Anterior cingulate cortex (tissue), 58 donors: ENCODE data around the gene BCL11A.

Source experiments
- DNase-seq, 58 donors: peaks; one replicate each; lab custom pipeline; 2025; lab: John Stamatoyannopoulos, UW

The BCL11A gene

DNA sequence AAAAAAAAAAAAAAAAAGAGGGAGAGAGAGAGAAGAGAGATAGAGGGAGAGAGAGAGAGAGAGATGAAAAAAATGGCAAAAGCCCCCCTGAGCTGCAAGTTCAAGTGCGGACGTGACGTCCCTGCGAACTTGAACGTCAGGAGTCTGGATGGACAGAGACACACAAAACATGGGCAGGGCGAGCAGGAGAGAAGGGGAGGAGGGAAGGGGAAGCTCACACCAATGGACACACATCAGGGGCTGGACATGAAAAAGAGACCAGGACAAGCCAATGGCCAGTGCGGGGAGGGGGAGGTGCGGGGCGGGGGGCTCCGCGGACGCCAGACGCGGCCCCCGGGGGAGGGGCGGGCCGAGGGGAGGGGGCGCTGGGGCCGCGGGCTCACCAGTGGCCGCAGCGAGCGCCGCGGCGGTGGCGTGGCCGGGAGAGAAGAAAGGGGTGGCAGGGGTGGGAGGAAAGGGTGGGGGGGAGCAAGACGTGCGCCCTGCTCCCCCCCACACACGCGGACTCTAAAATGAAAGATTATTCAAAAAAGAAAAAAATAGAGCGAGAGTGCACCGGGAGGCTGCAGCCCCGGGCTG is at the start of gene BCL11A:
TSS of gene BCL11A (minus strand) at position 160 of the 579 bp plus-strand sequence. CDS start 384 bp downstream, outside the sequence.
- peak in 20 of 58 donors; percentile 10 to 51 (median 38) for DNase-seq

DNA sequence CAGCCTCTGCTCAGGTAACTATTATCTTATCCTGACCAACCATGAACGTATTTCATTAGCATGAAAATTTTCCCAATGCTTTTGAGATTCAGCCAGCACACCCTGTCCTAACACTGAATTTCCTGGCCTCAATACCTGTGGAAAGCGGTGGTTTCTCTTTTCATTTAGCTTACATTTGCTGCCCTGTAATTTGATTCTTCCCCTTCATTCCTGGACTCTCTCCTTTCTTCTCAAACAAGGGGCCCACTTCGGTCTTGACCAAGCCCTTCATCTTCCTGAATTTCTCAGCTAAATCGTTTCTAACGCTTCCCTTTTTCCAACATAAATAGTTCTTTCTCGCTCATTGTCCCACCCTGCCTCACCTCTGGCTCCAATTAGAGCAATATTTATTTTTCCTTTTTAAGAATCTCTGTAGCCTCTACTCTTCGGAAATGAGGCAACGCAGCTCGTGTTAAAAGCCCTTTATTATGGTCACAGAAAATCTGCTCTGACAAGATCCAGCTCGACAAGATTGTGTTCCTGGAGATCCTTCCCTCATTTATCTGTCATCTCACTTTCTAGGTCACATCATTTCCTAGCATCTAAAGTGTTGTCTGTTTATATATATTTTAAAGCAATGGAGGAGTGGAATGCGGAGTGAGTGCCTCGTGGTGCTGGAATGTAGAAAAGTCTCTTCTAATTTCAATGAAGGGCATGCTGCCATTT is 49.5 kb upstream of the BCL11A start:
- no peak for DNase-seq

DNA sequence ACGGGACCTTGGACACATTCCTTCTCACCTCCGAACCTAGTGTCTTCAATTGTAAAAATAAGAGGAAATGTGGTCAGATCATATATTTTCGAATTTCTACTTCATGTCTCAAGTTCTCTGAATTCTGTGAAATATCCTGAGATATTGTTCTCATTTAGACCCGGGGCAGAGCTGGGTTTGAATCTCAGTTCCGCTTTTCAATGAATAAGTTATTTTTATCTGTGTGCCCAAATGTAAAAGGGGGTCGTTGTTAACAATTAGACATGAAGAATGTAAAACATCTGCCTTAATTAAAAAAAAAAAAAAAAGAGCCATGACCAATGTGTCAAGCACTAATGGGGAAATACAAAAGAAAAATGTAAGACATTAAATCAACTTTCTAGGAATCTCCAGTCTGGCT is 48.9 kb upstream of the BCL11A start:
- DNase-seq, result no peak

DNA sequence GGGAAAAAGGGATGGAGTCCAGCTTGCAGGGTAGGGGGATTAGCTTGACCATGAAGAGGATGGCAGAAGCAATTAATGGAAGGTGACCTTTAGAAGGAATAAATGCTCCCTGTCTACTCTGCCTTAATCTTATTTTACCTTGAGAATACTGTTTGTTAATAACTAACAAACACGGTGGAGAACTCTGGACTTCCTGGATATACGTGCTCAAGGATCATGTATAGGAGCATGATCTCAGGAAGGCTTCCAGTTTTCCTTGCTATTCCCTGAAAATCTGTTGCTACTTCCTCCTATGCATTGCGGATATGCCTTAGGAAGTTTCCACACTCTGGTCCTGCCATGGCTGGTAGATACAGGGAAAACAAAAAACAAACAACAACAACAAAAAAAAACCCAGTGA is 44.8 kb upstream of the BCL11A start:
- DNase-seq, result no peak

DNA sequence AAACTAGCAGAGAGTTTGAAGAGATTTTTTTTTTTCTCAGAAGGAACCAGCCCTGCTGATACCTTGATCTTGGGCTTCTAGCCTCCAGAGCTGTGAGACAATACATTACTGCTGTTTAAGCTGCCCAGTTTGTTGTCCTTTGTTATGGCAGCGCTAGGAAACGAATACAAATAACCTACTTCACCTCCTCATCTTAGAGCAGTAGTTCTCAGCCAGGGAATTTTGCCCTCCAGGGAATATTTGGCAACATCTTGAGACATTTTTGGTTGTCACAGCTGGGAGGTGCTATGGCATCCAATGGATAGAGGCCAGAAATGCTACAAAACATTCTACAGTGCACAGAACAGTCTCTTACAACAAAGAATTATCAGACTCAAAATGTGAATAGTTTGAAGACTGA is 43.9 kb upstream of the BCL11A start:
- DNase-seq, result no peak

DNA sequence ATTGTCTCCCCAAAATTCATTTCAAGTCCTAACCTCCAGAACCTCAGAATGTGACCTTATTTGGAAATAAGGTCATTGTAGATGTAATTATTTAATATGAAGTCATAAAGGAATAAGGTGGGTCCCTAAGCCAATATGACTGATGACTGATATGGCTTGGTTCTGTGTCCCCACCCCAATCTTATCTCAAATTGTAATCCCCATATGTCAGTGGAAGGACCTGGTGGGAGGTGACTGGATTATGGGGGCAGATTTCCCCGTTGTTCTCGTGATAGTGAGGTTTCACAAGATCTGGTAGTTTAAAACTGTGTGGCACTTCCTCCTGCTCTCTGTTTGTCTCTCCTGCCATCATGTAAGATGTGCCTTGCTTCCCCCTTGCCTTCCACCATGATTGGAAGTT is 43.0 kb upstream of the BCL11A start:
- no peak for DNase-seq

DNA sequence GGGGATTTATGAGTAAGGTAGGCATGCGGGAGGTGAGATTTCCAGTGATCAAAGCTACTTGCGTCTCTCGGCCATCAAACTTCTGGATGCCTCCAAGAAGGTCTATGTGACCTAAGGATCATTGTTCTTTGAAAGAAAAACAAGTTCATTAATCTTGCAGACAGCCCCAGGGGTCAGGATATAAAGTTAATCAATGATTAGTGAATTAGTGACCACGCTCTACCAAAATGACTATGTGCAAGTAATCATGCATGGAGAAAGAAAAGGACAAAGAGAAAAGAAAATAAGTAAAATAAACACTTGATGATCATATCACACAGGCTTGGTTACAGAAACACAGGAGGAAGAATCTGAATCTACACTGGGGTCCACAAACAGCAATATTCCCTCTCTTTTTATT is 42.5 kb upstream of the BCL11A start:
- DNase-seq, result no peak

DNA sequence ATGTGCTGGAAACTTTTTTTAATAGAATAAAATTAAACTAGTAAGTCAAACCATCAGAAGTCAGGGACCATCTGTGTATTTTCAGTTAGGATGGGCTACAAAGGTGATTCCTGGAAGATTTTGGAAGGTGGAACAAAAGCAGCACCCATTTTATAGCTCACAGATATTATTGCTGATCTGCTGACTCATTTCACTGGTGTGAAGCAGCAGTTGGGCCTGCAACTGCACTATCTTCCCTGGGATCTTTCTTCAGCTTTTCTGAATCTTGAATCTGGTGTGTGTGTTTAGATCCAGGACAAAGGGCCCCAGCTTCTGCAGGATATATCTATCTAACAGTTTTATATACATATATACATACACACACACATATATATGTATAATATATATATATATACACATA is 35.6 kb upstream of the BCL11A start:
- DNase-seq, result no peak

DNA sequence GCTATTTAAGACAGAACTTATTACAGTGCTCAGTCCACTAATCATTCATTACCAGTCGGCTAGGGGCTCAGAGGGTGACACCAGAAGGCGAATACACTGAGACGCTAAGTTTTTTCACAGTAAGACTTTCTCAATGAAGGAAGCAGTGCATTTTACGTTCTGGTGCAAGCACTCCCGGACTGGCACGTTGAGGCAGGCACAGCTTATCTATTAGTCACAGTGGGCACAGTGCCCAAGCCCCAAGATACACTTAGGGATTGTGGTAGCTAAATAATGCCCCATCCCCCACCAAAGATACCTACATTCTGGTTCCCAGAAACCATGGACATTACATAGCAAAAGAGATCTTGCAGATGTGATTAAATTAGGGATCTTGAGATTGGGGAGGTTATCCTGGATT is 32.6 kb upstream of the BCL11A start:
- DNase-seq, result no peak

DNA sequence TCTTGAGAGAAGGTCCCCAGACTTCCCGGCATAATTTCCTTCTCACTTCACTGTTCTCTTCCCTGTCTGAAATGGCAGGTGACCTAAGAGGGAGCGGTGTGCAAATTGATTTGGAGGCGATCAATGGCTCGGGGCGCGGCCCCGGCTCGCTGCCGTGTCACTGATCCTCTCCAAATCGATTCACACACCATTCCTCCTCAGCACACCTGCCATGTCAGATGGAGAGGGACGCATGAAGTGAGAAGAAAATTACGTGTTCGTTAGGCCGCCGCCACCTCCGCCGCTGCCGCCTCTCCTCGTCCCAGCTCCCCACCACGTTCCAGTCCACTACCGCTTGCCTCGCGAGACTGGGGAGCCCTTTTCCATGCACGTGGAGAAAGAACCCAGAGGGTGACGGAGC is 31.8 kb upstream of the BCL11A start:
- no peak for DNase-seq

DNA sequence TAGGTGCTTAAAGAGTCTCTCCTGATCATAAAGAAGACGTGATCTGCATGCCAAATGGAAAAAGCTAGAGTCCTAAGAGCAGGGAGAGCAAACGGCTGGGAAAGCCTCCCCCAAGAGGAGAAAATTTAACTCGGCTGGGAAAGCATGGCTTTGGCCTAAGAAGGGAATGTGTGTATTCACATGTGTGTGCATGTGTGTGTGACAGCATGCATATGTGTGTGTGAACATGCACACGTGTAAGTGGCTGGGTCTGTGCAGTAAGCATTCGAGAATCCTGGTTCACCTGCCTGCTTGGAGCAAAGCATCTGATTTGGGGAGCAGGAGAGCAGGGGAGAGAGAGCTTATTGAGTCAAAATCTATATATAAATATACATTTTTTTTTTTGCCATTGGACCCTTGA is 30.1 kb upstream of the BCL11A start:
- no peak for DNase-seq

DNA sequence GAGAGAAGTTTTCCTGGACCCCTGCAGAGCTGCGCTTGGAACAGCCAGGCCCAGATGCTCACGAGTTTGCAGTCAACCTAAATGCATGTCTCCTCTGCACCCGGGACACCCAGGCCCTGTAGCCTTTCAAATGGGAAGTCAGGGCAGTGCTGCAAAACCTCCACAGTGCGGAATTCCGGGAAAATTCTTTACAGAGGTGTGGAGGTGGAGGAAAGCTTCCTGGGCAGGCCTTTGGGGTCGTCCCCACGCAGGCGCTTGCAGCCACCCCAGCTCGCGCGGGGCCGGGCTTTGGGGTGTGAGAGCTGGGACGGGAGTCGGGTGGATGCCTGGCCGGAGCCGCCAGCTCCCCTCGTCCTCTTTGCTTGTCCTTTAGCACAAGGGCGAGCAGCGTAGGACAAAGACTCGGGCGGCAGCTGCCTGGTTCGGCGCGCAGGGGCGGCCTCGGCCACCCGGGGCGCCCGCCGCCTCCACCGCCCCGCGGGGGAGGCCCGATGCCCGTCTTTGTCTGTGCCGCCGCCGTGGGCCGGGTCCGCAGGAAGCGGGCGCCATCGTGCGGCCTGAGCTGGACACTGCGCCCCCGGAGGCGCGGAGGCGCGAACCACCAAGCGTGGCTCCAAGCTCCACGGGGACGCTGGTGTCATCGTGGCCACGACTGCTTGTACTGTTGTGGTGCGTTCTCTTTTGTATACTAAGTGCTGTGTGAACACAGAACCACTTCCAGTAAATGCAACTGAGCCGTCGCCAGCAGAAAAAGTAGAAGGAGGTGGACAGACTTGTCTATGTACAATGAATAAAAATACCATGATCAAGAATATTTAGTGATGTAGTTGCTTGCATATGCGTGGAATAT is 28.2 kb upstream of the BCL11A start:
- peak in 54 of 58 donors; percentile 6 to 81 (median 49) for DNase-seq

DNA sequence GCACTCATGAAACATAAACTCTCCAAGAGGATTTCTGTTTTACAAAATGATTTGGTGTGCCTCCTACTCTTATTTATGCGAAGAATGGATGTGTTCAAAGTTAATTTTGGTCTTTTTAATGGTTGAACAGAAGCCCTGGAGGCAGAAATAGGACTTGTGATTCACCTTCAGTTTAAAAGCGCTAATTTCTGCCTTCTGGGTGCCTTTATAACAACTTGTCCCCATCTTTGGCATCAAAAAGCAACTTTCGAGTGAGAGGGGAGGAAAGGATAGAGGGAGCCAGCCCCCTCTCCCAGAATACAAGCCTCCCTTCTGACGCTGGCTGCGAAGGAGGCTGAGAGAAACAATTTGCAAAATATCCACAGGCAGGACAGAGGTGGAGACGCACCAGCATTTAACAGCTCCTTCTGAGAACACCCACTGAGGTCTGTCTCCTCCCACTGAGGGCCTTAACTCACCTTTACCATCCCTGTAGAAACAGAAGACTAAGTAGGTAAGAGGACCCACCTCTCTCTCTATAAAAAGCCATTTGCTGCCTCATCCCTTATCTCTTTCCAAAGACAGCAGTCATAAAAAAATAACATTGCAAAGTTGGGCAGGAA is 24.3 kb upstream of the BCL11A start:
- no peak for DNase-seq

DNA sequence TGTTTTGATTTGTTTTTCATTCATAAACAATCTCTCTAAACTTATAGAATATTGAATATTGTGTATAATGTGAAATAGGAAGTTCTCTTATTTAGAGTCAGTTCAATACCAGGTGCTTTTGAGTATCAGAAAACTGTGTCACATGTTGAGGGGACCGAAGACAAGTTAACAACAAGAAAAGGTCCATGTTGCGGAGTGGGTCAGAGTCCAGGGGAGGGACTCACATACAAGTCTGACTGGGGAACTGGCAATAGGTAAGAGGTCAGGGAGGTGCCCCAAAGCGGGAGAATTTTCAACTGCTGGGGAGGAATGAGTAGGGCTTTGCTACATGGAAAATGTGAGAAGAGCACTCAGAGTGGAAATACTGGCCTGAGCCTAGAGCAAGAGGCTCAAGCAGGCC is 19.8 kb upstream of the BCL11A start:
- DNase-seq, result no peak

DNA sequence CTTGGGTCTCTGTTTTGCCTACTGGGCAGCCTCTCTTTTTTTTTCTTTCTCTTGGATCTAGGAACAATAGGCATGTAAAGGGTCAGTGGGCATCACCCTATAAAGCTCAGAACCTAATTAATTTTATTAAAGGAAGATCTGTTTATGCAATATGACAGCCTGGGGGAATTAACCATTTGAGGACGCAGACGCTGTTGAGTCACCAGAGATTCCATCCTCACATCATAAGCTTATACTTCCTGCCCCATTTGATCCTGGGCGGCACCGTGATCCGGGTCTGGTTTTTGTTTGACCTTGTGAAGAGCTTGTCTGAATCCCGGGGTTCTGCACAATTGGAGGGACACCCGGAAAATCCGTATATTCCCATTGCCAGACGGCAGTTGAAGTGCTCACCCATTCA is 16.8 kb upstream of the BCL11A start:
- DNase-seq, result no peak

DNA sequence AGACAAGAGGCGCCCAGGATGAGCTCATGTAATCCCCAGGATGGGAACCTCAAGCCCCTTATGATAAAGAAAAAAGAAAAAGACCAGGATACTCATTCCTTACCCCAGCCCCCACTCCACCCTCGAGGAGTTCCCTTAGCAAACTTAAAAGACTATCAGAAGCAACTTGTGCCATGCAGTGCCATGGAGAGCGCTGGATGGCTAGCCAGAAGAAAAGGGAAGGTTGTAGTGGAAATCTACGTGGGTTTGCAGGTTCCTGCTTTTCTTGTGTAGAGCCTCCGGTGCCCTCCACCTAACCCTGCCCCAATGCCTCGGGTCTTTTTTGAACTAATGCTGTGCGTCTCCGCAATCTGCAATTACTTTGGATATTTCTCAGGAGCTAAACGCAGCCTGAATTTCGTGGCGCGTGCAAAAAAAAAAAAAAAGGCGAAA is 16.2 kb upstream of the BCL11A start:
- DNase-seq, result no peak

DNA sequence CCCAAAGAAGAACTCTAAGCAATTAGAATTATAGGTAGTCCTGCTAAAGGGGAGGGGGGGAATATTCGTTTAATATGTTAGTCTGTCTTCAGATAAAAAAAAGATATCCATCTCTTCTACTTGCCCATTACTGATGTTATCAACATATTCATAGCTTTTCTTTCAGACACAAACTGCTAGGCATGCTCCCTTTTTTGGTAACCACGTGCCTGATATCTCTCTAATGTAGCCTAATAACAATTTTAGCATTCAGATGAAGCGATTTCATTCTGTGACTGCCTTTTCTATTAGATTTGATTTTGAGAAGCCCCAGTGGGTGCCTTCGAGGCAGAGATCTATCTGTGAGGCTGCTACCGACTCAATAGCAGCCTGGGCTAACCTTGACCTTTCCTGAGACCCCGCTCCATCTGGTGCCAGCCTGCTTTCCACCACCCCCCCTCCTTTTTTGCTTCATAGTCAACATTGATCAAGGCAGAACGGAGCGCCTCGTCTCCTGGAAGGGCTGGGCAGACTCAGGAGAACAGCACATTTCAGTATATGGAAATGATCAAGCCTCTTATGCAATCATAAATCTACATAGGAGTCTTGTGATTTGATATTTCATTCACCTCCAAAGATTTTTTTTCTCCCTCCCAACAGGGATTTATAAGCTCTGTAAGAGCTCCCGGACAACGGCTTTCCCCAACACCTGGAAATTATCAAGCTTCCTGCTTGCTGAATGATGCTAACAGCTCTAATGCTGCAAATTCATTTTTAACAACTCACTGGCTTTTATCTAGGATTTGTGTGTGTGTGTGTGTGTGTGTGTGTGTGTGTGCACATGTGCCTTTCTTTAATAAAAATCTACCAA is 14.7 kb upstream of the BCL11A start:
- DNase-seq, result no peak

DNA sequence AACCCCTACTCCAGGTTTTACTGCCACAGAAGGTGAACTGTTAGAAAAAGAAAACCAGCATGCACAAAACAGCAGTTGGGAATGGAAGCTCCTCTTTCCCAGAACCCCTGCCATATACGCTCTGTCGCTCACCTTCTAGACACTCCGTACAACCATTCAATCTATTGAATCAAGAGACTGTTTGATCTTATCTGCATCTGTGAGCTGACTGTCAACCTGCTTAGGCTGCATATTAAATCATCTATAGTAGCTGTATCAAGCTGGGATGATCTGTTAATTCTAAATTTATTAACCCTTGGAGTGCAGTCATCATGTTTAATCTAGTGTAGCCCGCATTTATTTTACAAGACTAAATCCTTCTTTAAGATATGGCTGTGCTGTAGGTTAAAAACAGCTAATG is 13.6 kb upstream of the BCL11A start:
- DNase-seq, result no peak

DNA sequence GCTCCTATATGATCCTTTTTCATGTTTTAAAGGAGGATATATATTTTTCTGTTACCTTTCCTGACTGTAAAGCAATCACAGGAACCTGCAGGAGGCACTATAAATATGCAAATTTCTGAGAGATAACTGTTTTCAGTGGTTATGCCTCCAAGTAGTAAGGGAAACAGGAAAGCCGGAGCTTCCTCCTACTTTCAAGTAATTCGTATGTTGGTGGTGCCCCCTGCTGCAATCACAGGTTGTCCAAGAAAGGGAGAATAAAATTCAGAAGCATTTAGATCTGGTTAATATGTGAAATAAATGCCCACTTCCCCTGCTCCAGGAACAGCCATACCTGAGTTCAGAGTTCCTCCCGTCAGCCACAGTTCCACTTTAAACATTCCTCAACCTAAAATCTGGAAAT is 12.0 kb upstream of the BCL11A start:
- peak in 5 of 58 donors; percentile 30 to 39 (median 35) for DNase-seq
